IMR-90 (cell line): ENCODE measurements around the gene MTMR3.

Experiments used
- BHLHE40 ChIP-seq: fragments of 150-350 bp; IDR thresholded peaks from 2 replicates; pipeline ENCODE4 v1.6.1; 2016; ENCODE audit warnings: mild to moderate bottlenecking, low read depth, low read length
- CEBPB ChIP-seq: IDR thresholded peaks from 2 replicates; pipeline ENCODE4 v1.6.1; 2012; ENCODE audit warnings: low read depth, low read length, improper control_type of control experiment
- MAFK ChIP-seq: IDR thresholded peaks from 2 replicates; pipeline ENCODE4 v1.6.1; 2012; ENCODE audit warnings: low read depth, low read length, improper control_type of control experiment
- MXI1 ChIP-seq: IDR thresholded peaks from 2 replicates; pipeline ENCODE4 v1.6.1; 2012; ENCODE audit warnings: low read depth, mild to moderate bottlenecking, low read length, moderate library complexity, borderline replicate concordance
- NFE2L2 ChIP-seq: fragments of 150-350 bp; IDR thresholded peaks from 2 replicates; pipeline ENCODE4 v1.6.1; 2016; ENCODE audit warnings: low read depth, mild to moderate bottlenecking, low read length
- POLR2A ChIP-seq: IDR thresholded peaks from 2 replicates; pipeline ENCODE4 v1.6.1; 2012; ENCODE audit warnings: mild to moderate bottlenecking, low read depth, low read length
- RAD21 ChIP-seq: IDR thresholded peaks from 2 replicates; pipeline ENCODE4 v1.6.1; 2012; ENCODE audit warnings: low read length, improper control_type of control experiment
- RFX5 ChIP-seq: IDR thresholded peaks from 2 replicates; pipeline ENCODE4 v1.8.0; 2012; ENCODE audit warnings: low read depth, mild to moderate bottlenecking, low read length, moderate library complexity
- TF ChIP-seq, protein P1 (sequence below): conservative IDR thresholded peaks from 2 replicates; pipeline ENCODE4 v1.5.1; 2012; ENCODE audit warnings: mild to moderate bottlenecking, low read depth, low read length, improper control_type of control experiment
- TF ChIP-seq, protein P2 (sequence below): fragments of 150-350 bp; IDR thresholded peaks from 2 replicates; pipeline ENCODE4 v1.6.1; 2017; ENCODE audit warnings: mild to moderate bottlenecking, antibody characterized with exemption, low read length, low read depth

DNA sequence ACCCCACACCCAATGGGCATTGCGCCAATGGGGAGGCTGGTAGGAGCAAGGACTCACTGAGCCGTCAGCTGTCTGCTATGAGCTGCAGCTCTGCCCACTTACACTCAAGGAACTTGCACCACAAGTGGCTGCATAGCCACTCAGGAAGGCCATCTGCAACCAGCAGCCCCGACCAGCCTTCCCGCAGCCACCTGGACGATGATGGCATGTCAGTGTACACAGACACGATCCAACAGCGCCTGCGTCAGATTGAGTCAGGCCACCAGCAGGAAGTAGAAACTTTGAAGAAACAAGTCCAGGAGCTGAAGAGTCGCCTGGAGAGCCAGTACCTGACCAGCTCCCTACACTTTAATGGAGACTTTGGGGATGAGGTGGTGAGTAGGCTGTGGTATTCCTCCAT lies 137.5 kb downstream of the MTMR3 start:
- TF ChIP-seq, protein P1, sequence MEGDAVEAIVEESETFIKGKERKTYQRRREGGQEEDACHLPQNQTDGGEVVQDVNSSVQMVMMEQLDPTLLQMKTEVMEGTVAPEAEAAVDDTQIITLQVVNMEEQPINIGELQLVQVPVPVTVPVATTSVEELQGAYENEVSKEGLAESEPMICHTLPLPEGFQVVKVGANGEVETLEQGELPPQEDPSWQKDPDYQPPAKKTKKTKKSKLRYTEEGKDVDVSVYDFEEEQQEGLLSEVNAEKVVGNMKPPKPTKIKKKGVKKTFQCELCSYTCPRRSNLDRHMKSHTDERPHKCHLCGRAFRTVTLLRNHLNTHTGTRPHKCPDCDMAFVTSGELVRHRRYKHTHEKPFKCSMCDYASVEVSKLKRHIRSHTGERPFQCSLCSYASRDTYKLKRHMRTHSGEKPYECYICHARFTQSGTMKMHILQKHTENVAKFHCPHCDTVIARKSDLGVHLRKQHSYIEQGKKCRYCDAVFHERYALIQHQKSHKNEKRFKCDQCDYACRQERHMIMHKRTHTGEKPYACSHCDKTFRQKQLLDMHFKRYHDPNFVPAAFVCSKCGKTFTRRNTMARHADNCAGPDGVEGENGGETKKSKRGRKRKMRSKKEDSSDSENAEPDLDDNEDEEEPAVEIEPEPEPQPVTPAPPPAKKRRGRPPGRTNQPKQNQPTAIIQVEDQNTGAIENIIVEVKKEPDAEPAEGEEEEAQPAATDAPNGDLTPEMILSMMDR, result no peak
- TF ChIP-seq, protein P2, sequence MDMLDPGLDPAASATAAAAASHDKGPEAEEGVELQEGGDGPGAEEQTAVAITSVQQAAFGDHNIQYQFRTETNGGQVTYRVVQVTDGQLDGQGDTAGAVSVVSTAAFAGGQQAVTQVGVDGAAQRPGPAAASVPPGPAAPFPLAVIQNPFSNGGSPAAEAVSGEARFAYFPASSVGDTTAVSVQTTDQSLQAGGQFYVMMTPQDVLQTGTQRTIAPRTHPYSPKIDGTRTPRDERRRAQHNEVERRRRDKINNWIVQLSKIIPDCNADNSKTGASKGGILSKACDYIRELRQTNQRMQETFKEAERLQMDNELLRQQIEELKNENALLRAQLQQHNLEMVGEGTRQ, result no peak
- TF ChIP-seq POLR2A, result no peak
- TF ChIP-seq MAFK, result no peak
- no peak for TF ChIP-seq RFX5
- TF ChIP-seq MXI1, result no peak
- TF ChIP-seq NFE2L2, result no peak
- TF ChIP-seq BHLHE40, result no peak
- no peak for TF ChIP-seq CEBPB
- TF ChIP-seq RAD21, result no peak
